Endothelial cell of umbilical vein (primary cell): ENCODE data around the gene PCBD2.

ENCODE experiments used
- CTCF ChIP-seq, 2 donors: IDR thresholded peaks; 1 replicate in 1 of 2; 2 replicates in 1 of 2; pipeline ENCODE4 v1.5.1; 2011; ENCODE audit warnings: low read length in 2 of 2, mild to moderate bottlenecking in 2 of 2, moderate library complexity in 2 of 2, control low read depth in 1 of 2, inconsistent platforms in 1 of 2, low read depth in 1 of 2; ENCODE audit not compliant: insufficient read depth in 1 of 2; ENCODE audit errors: extremely low read depth in 1 of 2
- EZH2 ChIP-seq: IDR thresholded peaks from 2 replicates; pipeline ENCODE4 v1.6.1; 2012; ENCODE audit warnings: borderline replicate concordance, low read depth, mild to moderate bottlenecking, moderate library complexity, low read length, inconsistent platforms; ENCODE audit not compliant: severe bottlenecking
- FOS ChIP-seq: IDR thresholded peaks from 2 replicates; pipeline ENCODE4 v1.6.1; 2011; ENCODE audit warnings: mild to moderate bottlenecking, low read length, moderate library complexity, borderline replicate concordance; ENCODE audit not compliant: insufficient read depth
- GATA2 ChIP-seq: IDR thresholded peaks from 2 replicates; pipeline ENCODE4 v1.7.0; 2011; ENCODE audit warnings: low read depth, mild to moderate bottlenecking, moderate library complexity, mixed read lengths, low read length; ENCODE audit not compliant: insufficient read length, insufficient read depth
- JUN ChIP-seq: IDR thresholded peaks from 2 replicates; pipeline ENCODE4 v1.6.1; 2011; ENCODE audit warnings: borderline replicate concordance, low read depth; ENCODE audit not compliant: insufficient read length, insufficient read depth
- MAX ChIP-seq: IDR thresholded peaks from 2 replicates; pipeline ENCODE4 v1.6.1; 2011; ENCODE audit not compliant: insufficient read depth, insufficient read length
- MYC ChIP-seq: IDR thresholded peaks from one replicate; pipeline ENCODE4 v1.6.1; 2011; ENCODE audit warnings: mild to moderate bottlenecking, low read depth, low read length
- POLR2A ChIP-seq: IDR thresholded peaks from 2 replicates; pipeline ENCODE4 v1.6.1; 2012; ENCODE audit warnings: low read depth, mild to moderate bottlenecking, control low read depth, low read length
- POLR2AphosphoS5 ChIP-seq: IDR thresholded peaks from 2 replicates; pipeline ENCODE4 v1.6.1; 2012; ENCODE audit warnings: low read depth, mild to moderate bottlenecking, control low read depth, low read length, moderate library complexity; ENCODE audit not compliant: insufficient read depth

GRCh38 chr5:134911285-134912206 is 6.6 kb downstream of the PCBD2 start:
- TF ChIP-seq CTCF (IDR thresholded peaks at IDR 0.05; ENCODE audit: extremely low read depth in 1 of 2, insufficient read depth in 1 of 2, low read depth in 1 of 2, low read length in 2 of 2) (no peak), MYC (no peak), EZH2 (no peak), POLR2A (no peak), POLR2AphosphoS5 (no peak), GATA2 (no peak), MAX (no peak), JUN (no peak), FOS (no peak)
